HG02763 (cell line): Measurements from ENCODE around the gene TTC23.

ENCODE experiments used
- ATAC-seq: cut with Tn5 transposase; IDR thresholded peaks from one replicate; pipeline ENCODE4 v1.9.1; 2021; ENCODE audit warnings: mild to moderate bottlenecking, moderate library complexity; ENCODE audit not compliant: unreplicated experiment

Gene TTC23

DNA sequence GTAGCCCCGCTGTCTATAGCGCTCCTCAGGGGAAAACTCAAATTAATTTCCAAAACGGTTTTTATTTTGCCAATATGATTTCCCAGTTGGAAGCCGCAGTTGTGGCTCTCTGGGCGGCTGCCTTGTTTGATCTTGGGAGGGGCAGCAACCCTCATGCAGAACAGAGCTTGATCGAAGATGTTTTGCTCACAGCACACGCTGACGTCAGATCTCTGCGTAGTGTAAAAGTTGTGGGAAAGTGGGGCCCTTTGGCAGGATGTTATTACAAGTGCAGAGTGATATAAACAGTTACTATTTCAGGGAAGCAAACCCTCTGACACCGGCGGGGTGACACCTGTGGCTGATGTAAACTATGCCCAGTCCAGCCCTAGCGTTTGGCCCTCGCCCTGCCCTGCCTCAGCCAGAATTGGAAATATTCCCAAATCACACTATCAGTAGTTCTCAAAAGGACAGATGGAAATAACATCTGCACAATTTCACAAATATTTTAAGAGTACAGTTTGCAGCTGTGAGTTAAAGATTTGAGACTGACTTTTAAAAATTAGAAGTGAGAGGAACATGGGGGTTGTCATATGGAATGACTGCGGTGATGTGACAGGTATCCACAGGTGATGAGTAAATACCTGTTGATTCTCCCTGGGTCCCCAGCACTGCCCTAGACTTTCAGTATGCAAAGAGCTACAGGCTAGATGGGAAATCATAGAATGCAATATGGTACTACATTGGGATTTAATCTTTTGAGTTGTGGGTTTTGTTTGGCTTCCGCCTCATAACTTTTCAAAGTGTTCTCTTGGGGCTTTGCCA lies 142.8 kb downstream of the TTC23 start:
- no peak for ATAC-seq

DNA sequence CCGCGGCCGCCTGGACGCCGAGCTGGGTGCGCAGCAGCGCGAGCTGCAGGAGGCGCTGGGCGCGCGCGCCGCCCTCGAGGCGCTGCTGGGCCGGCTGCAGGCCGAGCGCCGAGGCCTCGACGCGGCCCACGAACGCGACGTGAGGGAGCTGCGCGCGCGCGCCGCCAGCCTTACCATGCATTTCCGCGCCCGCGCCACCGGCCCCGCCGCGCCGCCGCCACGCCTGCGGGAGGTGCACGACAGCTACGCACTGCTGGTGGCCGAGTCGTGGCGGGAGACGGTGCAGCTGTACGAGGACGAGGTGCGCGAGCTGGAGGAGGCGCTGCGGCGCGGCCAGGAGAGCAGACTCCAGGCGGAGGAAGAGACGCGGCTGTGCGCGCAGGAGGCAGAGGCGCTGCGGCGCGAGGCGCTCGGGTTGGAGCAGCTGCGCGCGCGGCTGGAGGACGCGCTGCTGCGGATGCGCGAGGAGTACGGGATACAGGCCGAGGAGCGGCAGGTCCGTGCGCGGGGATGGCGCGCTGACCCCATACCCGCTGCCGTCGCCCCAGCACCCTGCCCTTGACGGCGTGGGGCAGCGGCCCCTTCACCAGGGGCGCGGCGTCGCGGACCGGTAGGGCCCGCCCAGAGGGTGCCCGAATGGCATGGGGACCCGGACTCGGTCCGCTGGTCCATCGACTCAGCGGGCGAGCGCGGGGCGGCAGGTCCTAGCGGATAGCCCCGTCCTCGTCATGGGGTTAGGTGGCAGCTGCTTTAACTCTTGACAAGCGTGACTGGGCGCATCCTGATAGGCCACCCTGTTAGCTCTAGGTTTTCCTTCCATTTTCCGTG lies 143.7 kb downstream of the TTC23 start:
- ATAC-seq: peak; percentile 18

GRCh38 chr15:99104788-99105513 lies 144.4 kb downstream of the TTC23 start, which contains the start of gene SYNM:
Gene SYNM (plus strand): TSS chr15:99105080. CDS start chr15:99105200, 120 bp downstream.
- peak; percentile 72 for ATAC-seq

- ATAC-seq: no peak
These were observed 146.1 kb downstream of the TTC23 start for GRCh38 chr15:99103279-99103678.

GRCh38 chr15:99102332-99103235 lies 146.8 kb downstream of the TTC23 start:
- no peak for ATAC-seq

GRCh38 chr15:99101501-99101900 lies 147.9 kb downstream of the TTC23 start:
- ATAC-seq: no peak

DNA sequence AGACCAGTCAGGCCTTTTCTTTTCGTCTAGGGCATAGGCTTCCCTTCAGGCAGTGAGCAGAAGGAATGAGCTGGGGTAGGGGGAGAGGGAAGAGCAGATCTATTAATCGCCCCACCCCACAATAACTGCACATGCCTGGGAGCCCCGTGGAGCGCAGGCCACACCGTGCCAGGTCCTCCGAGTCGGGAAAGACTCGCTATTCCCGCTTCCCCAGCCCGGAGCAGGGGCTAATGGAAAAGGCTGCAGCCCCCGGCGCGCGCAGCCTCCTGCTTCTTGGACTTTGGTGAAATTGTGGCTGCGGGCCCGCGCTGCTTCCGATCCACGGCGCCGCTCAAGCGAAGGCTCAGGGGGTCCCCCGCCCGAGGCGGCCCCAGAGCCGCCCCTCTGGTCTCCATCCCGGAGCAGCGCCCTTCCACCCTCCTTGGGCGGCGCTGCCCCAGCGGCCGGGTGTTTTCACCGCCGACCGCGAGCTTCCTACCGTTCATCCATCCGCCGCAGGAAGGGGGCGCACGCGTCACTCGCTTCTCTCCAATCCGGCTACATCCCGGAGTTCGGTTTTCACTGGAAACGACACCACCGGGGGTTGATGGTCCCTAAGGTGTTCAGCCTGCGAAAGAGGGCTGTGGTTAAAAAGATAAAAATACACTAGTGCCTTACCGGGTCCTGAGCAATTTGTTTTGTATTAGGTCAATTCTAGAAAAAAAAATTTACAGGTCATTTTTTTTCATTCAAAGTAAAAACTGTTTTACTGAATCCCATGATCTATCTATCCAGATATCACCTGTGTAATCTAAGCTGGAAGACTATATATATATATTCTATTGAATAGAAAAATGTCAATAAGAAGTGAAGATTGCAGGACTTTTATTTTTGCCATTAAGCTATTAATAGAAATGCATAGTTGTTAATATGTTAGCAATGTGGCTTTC lies 148.9 kb downstream of the TTC23 start:
- peak; percentile 39 for ATAC-seq

- ATAC-seq: no peak
These were observed 149.7 kb downstream of the TTC23 start for GRCh38 chr15:99099661-99100060.

DNA sequence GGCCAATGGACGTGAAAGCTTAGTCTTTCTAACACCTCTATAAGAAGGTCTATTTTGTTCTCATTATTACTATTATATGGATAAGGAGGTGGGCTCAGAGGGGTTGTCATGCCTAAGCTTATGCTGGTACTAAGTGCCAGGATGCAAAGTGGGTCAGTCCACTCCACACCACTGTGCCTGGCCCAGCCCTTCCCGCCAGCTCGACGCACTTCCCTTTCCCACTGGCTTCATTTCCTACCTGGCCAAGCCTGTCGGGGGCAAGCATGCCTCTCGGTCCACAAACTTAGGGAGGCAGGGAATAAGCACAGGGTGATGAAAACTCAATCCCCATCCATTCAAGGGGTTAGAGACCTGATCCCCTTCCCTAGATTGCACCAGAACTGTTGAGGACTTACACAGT lies 150.4 kb downstream of the TTC23 start:
- ATAC-seq: no peak

GRCh38 chr15:99098426-99098825 lies 151.0 kb downstream of the TTC23 start:
- no peak for ATAC-seq

DNA sequence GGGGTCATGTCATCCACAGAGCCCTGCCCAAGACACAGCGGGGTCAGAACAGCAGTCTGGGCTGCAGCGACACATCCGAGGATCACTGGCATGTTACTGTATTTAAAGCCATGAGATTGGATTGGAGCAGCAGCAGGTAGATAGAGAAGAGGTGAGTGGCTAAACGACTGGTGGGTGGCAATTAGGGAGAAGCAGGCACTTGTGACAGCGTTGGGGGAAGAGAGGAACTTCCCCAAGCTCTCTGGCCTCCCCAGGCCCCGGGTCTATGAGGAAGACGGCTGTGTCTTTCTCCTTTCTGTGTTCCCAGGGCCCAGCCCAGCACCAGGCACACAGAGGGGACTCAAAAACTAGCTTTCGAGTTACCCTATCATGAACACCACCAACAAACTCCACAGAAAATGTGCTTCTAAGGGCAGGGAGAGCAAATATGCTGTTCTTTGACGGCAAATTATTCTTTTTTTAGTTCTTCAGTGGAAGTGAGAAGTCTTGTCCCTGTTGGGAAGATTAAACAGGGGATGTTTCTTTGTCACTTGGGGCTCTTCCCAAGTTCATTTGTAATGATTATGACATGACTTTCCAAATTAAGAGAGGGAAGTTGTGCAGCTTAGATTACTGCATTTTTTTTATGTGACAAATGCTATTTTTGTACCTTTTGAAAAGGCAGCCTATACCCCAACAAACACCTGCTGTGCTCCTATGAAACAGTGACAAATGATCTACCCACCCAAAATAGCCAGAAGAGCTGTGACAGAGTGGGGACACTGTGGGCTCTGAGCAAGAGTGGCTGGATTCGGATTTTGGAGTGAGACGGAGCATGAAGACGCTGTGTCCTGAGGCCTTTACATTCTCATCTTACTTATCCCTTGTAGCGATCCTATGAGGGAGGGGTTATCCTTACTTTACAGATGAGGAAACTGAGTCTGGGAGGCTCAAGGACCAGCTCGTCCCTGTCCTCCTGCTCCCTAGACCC lies 151.7 kb downstream of the TTC23 start:
- ATAC-seq: no peak

DNA sequence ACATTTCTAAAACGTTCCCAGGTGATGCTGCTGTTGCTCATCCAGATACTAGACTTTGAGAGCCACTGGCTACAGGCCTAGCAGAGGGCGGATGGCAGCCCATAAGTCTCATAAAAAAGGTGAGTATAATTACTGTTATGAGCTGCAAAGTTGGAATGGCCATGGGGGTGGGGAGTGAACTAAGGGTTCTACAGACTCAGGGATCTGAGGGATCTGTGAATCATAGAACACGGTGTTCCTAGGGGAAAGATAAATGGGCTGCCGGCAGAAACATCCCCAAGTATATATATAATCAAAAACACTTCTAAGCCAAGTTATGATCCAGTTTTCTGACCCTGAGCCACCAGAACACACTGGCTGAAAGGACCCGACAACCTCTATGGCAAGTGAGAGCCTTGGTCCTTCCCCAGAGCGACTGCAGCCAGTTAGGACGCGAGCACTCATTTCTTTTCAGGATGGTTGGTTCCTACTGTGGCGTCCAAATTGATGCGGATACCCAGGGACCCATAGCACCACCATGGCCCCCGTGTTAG lies 152.4 kb downstream of the TTC23 start:
- ATAC-seq: no peak

DNA sequence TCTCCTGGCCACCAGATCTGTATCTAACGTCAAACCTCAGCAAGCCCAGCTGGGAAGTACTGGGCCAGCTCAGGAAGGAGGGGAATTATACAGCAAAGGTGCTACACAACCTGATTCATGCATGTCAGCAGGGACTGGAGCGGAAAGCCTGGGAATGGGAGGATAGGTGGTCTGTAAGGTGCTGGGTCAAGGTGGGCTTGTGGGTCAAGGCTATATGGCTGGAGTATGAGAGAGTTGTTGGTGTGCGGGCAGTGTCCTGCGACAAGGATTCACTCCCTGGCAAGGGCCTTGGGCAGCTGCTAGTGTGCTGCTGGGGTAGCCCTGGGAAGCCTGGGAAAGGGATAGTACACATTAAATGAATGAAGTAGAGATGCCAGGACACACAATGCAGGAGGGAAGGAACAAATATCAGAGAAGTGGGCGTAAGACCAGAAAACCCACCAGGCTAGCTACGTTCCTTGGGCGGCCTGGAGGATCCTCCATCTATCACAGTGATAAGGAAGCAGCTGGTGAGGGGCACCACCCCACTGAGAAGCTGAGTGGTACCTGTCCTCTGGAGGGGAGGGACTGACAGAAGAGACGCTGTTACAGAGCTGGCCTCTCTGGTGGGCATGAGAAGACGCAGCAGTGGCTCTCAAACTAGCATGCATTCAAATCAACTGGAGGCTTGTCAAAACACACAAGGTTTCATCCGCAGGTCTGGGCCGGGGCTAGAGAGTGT lies 153.0 kb downstream of the TTC23 start:
- ATAC-seq: no peak

GRCh38 chr15:99095626-99096025 lies 153.8 kb downstream of the TTC23 start:
- ATAC-seq: no peak

- no peak for ATAC-seq
These were observed 156.7 kb downstream of the TTC23 start for GRCh38 chr15:99092554-99093172.

DNA sequence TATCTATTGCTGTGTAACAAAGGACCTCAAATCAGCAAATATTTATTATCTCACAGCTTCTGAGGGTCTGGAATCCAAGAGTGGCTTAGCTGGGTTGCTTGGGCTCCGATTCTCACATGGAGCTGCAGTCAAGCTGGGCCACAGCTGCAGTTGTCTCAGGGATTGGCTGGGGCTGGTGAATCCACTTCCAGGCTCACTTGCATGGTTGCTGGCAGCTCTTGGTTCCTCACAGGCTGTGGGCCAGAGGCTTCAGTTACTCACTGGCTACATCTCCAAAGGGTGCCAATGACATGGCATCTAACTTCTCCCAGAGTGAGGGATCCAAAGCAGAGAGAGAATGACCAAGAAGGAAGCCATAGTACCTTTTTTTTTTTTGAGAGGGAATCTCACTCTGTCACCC lies 158.4 kb downstream of the TTC23 start:
- no peak for ATAC-seq
